ENCODE measurements around the gene SHROOM3. TPM values are rescaled to one million over a fixed set of nuclear protein-coding genes. Genes with fewer than 3 reads are reported as not detected.

Gene SHROOM3
- total and polyA plus RNA-seq, 2 of the 13 experiments (the other 11 are each of a cell fraction or from before 2014, with no cell fraction given) = 0.01 TPM; not detected in 1

DNA sequence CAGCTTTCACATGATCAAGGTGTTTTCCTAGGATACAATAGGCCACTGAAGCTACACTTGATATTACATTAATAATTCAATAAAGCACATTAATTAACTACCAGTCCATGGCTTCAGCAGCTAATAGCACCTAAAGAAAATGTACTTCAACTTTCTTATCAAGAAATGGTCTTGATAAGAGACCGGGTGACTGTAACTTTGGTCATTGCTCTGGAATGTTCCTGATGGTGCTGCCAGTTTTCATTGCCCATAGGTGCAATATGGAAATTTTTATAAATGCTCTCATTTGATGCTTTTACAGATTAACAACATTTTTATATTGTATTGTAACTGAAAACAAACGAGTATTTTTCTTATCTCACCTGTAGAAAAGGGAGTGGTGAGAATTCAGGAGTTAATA, 165.4 kb downstream of the SHROOM3 start:
- no TSS peak for BruUV-seq (replicated peaks)
- H3K27ac ChIP-seq (ENCODE audit: extremely low read length, insufficient read depth, low read length) = no peak overlapping the region
- H3K4me1 ChIP-seq (ENCODE audit: insufficient read depth, low read length) = no peaks in the 10 kb centered on the region
- ChIA-PET CTCF (ENCODE audit: low intra/inter-chr PET ratio, low total read pairs) (no interaction called here), POLR2A (no interaction called here)
- DNase-seq (ENCODE audit: low spot score) (no peak), FAIRE-seq (no peak), ATAC-seq (no peak)
- TF ChIP-seq JUNB (CRISPR knock-in tag; IDR thresholded peaks at IDR 0.05; ENCODE audit: borderline replicate concordance) (no peak), ZNF251 (CRISPR knock-in tag; IDR thresholded peaks at IDR 0.05) (no peak), TEAD2 (CRISPR knock-in tag; IDR thresholded peaks at IDR 0.05) (no peak), HINFP (CRISPR knock-in tag; IDR thresholded peaks at IDR 0.05; ENCODE audit: low read depth) (no peak), ZNF256 (CRISPR knock-in tag; conservative IDR thresholded peaks at IDR 0.05) (no peak), PHF20 (CRISPR knock-in tag; IDR thresholded peaks at IDR 0.05) (no peak), HBP1 (CRISPR knock-in tag; IDR thresholded peaks at IDR 0.05; ENCODE audit: low read depth) (no peak), ZNF3 (CRISPR knock-in tag; IDR thresholded peaks at IDR 0.05) (no peak), ZNF124 (CRISPR knock-in tag; IDR thresholded peaks at IDR 0.05) (no peak)
- WGBS (ENCODE audit: low lambda C conversion rate) = 5% methylated on average over 2 of the region's 2 CpGs
- no peaks in the 10 kb centered on the region for H3K27me3 ChIP-seq (ENCODE audit: control insufficient read depth in 1 of 2, insufficient read depth in 2 of 2, low read length in 2 of 2)
- in situ Hi-C loops (cut with HindIII; ENCODE audit: extremely low pct_ligation_motif_present, low pct_unique_long_range_greater_than_20kb) (no loop called here), intact Hi-C loops (cut with micrococcal nuclease; ENCODE audit: unreplicated experiment) (no loop called here)
- no peak overlapping the region for H3K4me3 ChIP-seq (replicated peaks in 1 of 3; ENCODE audit: insufficient read depth in 1 of 3, low read depth in 2 of 3, low read length in 3 of 3)
- no peaks in the 10 kb centered on the region for H3K79me2 ChIP-seq (ENCODE audit: insufficient read depth, low read length)
- no peaks in the 10 kb centered on the region for H4K20me1 ChIP-seq (ENCODE audit: insufficient read depth, low read length)
- no peak overlapping the region for H3K9ac ChIP-seq (ENCODE audit: insufficient read depth, low read depth, low read length)
- no peak overlapping the region for H3K4me2 ChIP-seq (ENCODE audit: low read depth, low read length)
- no peak overlapping the region for H2AFZ ChIP-seq (ENCODE audit: low read length)
- no peaks in the 10 kb centered on the region for H3K9me3 ChIP-seq (ENCODE audit: low read length)
- no peaks in the 10 kb centered on the region for H3K36me3 ChIP-seq (replicated peaks in 1 of 2; ENCODE audit: control insufficient read depth in 1 of 2, insufficient read depth in 2 of 2, low read length in 2 of 2)

All from HepG2 (cell line).